GM19193 (cell line): ENCODE results near the gene HERPUD1.

Experiments
- POLR2A ChIP-seq: IDR thresholded peaks from 4 replicates; pipeline ENCODE4 v1.6.1; 2011; ENCODE audit not compliant: insufficient read depth, insufficient read length; ENCODE audit errors: extremely low read depth

The HERPUD1 gene, protein sequence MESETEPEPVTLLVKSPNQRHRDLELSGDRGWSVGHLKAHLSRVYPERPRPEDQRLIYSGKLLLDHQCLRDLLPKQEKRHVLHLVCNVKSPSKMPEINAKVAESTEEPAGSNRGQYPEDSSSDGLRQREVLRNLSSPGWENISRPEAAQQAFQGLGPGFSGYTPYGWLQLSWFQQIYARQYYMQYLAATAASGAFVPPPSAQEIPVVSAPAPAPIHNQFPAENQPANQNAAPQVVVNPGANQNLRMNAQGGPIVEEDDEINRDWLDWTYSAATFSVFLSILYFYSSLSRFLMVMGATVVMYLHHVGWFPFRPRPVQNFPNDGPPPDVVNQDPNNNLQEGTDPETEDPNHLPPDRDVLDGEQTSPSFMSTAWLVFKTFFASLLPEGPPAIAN

DNA sequence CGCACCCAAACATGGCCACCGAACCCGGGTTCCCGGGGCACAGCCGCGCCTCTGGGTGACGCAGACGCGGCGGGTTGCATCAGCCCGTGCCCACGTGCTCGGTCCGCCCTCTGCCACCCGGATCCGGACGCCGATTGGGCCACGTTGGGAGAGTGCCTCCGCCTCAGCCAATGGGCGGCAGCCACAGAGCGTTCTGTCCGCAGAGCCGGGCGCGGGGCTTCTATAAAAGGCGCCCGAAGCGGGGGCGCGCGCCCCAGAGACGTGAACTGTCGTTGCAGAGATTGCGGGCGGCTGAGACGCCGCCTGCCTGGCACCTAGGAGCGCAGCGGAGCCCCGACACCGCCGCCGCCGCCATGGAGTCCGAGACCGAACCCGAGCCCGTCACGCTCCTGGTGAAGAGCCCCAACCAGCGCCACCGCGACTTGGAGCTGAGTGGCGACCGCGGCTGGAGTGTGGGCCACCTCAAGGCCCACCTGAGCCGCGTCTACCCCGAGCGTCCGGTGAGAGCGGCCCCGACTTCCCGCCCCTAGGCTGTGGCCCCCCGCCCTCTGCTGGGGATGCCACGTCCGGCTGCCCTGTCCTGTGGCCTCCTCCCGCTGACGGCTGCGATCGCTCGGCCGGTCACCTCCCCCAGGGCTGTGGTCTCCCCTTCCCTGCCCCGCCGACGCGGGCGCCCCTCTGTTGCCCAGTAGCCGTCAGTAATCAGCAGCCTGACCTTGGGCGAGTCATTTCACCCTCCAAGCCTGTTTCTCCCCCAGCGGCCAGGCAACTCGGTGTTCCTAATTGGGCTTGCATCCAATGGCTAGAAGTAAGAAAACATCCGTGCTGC lies at the start of gene HERPUD1:
Gene HERPUD1, plus strand, starts transcription at position 251 of the 829 bp plus-strand sequence. Its CDS starts 103 bp downstream, at position 354.
- peak; percentile 99 for TF ChIP-seq POLR2A

DNA sequence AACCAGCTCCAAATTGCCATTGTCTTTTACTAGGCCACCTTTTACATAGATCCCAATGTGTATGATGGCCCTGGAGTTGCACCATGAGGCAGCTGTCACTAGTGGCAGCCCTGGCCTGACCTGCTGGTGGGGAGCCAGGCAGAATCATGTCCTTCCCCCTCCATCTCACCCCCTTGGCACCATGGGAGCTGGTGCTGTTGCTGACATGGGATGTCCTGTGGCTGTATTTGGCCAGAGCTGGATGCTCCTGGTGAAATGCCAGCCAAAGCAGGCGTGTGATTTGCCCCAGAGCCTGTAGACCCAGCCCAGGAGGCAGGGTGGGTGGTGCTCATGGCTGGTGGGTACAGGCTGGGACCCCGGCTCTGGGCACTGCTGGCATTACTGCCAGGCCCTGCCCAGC lies 48.4 kb upstream of the HERPUD1 start:
- TF ChIP-seq POLR2A: no peak

DNA sequence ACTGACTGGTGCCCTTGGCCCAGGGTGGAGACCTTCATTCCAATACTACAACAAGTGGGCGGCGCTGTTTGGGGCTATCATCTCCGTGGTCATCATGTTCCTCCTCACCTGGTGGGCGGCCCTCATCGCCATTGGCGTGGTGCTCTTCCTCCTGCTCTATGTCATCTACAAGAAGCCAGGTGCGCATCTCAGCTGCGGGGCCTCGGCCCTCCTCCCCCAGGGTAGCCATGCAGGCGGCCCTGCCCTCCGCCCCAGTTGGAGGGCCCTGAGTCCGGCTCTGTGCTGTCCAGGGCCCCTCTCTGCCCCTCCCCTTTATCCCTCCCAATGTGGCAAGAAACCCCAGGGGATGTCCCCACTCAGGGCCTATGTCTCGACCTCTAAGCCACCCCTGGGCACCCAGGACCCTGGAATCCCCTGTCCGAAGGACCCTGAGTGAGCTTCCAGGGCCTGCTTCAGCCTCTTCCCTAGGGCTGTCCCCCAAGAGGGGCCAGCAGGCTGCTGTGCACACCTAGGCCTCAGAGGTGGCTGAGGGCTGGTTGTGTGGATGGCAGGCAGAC lies 47.8 kb upstream of the HERPUD1 start:
- no peak for TF ChIP-seq POLR2A

DNA sequence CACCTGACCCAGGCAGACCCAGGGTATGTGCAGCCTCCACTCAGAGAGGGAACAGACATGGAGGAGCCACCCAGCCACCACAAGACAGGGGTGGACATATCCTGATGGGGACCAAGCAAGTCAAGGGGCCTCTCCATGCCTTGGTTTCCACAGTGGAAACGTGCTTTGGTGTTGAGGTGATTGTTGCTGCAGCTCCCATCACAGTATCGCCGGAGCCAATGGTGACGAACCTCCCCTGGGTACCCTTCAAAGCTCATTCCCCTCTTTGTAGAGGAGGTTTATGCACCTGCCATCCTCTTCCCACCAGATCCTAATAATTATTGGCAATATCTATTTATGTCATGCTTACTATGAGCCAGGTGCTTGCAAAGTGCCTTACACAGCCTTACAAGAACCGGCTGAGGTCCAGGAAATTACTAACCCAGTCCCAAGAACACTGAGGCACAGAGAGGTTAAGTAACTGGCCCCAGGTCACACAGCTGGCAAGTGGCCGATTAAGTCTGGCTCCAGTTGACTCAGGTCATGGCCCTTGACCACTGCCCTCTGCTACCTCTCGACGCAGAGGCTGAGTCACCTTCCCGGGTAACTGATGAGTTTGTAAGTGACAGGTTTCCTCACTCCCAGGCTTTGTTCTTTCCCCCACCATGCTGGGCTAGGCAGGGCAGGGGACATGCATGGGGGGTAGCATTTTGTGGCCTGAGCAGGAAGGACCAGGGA lies 46.3 kb upstream of the HERPUD1 start:
- TF ChIP-seq POLR2A: no peak

DNA sequence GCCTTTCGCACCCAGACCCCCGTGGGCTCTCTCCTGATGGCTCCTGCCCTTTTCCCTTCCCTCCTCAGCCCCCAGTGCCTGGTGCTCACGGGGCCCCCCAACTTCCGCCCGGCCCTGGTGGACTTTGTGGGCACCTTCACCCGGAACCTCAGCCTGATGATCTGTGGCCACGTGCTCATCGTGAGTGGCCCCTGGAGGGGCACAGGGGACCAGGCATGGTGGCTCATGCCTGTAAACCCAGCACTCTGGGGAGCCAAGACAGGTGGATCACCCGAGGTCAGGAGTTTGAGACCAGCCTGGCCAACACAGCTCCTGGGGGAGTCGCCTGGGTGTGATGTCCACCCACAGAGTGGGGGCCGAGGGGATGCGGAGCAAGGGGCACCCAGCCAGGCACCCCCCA lies 45.6 kb upstream of the HERPUD1 start:
- no peak for TF ChIP-seq POLR2A

DNA sequence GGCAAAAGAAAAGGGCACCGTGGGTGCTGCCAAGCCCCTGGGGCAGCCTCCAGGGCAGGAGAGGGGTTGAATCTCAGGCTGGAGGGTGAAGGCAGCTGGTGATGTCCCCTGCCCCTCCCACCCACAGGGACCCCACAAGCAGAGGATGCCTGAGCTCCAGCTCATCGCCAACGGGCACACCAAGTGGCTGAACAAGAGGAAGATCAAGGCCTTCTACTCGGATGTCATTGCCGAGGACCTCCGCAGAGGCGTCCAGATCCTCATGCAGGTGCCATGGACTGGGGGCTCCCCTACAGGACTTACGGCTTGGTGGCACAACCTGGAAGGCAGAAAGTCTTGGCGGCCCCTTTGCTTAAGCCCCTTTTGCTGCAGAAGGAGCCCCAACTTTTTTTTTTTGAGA lies 45.1 kb upstream of the HERPUD1 start:
- TF ChIP-seq POLR2A: no peak

DNA sequence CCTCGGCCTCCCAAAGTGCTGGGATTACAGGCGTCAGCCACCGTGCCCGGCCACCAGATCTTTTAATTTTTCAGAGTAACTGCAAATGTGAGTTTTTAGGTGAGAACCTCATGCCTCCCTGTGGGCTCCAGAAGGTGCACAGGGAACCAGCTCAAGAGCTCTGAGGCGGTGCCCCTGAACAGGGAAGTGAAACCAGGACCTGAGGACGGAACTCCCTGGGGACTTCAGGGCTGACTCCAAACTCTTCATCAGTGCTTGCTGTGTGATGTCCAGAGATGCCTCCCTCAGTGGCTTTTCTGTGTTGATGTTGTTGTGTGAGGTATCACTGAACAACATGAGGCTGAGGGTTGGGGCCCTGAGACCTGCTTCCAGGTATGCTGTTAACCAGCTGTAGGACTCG lies 43.1 kb upstream of the HERPUD1 start:
- no peak for TF ChIP-seq POLR2A

DNA sequence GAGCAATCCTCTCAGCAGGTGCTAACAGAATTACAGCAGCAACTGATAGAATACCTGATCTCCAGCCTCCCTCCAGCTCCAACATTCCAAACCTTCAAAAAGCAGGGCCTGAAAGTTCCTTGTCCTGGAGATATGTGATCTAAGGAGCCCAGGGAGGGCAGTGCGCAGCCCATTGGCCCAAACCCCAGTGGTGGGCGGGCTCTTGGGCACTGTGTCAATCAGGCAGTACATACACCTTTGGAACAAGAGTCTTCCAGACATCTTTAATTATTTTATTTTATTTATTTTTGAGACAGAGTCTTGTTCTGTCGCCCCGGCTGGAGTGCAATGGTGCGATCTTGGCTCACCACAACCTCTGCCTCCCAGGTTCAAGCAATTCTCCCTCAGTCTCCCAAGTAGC lies 42.7 kb upstream of the HERPUD1 start:
- TF ChIP-seq POLR2A: no peak

DNA sequence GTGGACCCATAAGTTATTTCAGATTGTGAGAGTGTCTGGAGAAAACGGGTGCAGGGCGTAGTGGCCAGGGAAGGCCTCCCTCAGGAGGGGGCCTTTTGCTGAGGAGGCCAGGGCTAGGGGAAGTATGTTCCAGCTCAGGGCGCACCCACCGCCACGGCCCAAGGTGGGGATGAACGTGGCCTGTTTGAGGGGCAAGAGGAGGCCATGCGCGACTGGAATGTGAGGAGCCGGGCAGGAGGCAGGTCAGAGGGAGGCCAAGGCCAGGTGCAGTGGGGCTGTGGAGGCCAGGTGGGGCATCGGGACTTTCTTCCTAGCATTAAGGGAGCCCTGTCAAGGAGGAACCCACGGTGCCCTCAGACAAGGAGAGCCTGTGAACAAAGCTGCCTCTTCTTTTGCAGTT lies 40.3 kb upstream of the HERPUD1 start:
- TF ChIP-seq POLR2A: no peak

DNA sequence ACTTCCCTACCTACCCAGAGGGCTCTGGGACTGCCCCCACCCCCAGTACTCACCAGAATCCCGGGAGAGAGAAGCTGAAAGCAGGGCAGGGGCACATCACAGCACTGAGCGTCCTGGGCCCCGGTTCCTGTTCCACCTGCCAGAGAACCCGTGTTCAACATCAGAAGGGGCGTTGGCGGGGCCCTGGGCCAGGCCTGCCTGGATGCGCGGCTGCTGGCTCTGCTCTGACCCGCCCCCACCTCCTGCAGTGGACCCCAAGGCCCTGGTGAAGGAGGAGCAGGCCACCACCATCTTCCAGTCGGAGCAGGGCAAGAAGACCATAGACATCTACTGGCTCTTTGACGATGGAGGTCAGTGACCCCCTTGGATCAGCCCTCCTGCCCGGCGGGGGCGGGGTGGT lies 39.2 kb upstream of the HERPUD1 start:
- no peak for TF ChIP-seq POLR2A

DNA sequence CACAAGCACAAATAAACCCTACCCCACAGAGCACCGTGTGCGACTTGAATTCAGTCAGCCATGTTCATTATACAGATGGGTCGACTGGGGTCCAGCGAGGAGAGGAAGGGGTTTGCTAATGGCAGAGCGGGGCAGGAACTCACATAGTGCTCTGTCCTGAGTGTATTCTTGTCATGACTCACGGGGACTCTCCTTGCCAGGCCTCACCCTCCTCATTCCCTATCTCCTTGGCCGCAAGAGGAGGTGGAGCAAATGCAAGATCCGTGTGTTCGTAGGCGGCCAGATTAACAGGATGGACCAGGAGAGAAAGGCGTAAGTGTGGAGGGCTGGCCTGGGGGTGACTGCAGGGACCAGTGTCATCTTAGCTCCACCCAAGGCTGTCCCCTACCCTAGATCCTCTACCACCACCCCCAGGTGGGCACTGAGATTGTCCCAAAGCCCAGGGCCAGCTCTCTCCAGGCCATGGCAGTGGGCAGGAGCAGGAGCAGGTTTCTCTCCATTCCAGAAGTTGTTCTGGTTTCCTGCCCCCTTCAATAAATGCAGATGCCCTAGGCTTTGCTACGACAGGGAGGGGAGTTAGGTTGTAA lies 37.5 kb upstream of the HERPUD1 start:
- no peak for TF ChIP-seq POLR2A

DNA sequence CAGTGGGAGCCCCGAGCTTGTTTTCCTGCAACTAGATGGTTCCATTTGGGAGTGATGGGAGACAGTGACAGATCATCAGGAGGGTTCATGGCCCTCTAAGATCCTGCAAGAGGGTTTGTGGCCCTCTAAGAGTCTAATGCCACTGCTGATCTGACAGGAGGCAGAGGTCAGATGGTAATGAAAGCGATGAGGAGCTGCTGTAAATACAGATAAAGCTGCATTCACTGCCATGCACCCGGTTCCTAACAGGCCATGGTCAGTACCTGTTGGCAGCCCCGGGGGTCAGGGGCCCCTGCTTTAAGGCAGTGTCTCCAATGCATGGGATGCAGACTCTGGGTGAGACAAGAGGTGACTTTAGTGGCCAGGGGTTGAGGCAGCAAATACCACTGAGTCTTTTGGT lies 36.1 kb upstream of the HERPUD1 start:
- TF ChIP-seq POLR2A: no peak

DNA sequence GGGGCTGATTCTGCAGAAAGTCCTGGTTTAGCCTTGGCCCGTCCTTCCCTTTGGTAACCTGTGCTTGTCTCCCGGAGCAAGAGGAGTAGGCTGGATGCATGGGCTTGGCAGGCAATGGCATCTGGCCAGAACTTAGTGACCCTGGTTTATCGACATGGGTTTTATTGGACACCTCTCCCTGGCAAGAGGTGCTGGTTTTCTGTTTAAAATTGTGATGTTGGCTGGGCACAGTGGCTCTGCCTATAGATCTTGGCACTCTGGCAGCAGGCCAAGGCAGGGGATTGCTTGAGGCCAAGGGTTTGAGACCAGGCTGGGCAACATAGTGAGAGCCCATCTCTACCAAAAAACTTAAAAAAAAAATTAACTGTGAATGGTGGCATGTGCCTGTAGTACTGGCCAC lies 35.7 kb upstream of the HERPUD1 start:
- TF ChIP-seq POLR2A: no peak

DNA sequence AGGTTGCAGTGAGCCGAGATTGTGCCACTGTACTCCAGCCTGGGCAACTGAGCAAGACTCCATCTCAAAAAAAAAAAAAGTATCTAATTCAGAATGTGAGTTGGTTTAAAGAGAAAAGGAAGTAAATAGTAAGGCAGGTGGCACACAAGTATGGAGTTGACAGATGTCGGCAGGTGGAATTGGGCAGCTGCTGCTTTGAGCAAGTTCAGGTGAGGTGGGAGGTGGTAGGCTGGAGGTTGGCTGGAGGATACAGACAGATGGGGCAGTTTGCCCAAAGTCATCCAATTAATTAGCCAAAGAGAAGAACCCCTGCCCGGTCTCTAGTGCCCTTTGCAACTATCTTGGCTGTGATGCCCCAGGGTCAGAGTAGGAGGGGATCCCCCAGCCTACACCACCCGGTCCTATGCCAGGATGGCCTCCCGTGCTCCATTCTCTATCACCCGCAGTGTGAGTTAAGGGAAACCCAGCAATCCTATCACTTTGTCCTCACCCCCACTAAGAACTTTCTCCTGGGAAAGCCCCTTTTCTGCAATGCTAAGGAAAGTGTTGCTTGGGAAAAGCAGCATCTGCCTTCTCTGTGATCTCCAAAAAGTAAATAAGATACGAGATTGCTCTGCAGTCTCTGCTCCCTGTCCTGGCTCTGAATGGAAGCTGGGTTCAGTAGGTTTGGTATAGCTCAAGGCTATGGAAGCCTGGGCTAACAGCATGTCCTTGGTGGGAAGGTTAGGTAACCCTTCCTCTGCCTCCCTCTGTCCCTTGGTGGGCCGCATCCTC lies 34.7 kb upstream of the HERPUD1 start:
- no peak for TF ChIP-seq POLR2A
